ENCODE results near the gene OCSTAMP.

Gene OCSTAMP

GRCh38 chr20:46573234-46573633, 22.8 kb upstream of the OCSTAMP start:
- DNase-seq = no peak

GRCh38 chr20:46572790-46573189, 22.3 kb upstream of the OCSTAMP start:
- no peak for DNase-seq

GRCh38 chr20:46572153-46572552, 21.7 kb upstream of the OCSTAMP start:
- no peak for DNase-seq

- DNase-seq = no peak
These were observed 21.0 kb upstream of the OCSTAMP start for GRCh38 chr20:46571418-46571817.

- DNase-seq = no peak
These were observed 20.5 kb upstream of the OCSTAMP start for GRCh38 chr20:46570956-46571355.

GRCh38 chr20:46569961-46570360, 19.5 kb upstream of the OCSTAMP start:
- no peak for DNase-seq

- DNase-seq = peak; percentile 1
These were observed 18.2 kb upstream of the OCSTAMP start for GRCh38 chr20:46568570-46569129.

GRCh38 chr20:46566125-46566524, 15.7 kb upstream of the OCSTAMP start:
- no peak for DNase-seq

- no peak for DNase-seq
These were observed 13.9 kb upstream of the OCSTAMP start for GRCh38 chr20:46564241-46564957.

- no peak for DNase-seq
These were observed 13.4 kb upstream of the OCSTAMP start for GRCh38 chr20:46563860-46564221.

- DNase-seq = no peak
These were observed 12.9 kb upstream of the OCSTAMP start for GRCh38 chr20:46563170-46563859.

GRCh38 chr20:46562373-46563169, 12.1 kb upstream of the OCSTAMP start:
- DNase-seq = peak; percentile 51

- DNase-seq = no peak
These were observed 11.5 kb upstream of the OCSTAMP start for GRCh38 chr20:46562009-46562372.

- DNase-seq = no peak
These were observed 9.4 kb upstream of the OCSTAMP start for GRCh38 chr20:46559685-46560440.

- no peak for DNase-seq
These were observed 8.5 kb upstream of the OCSTAMP start for GRCh38 chr20:46559001-46559400.

GRCh38 chr20:46558511-46558959, 8.1 kb upstream of the OCSTAMP start:
- DNase-seq = no peak

GRCh38 chr20:46557231-46557956, 6.9 kb upstream of the OCSTAMP start:
- DNase-seq = no peak

- DNase-seq = no peak
These were observed 5.0 kb upstream of the OCSTAMP start for GRCh38 chr20:46555370-46555956.

GRCh38 chr20:46554828-46555227, 4.4 kb upstream of the OCSTAMP start:
- DNase-seq = no peak

- DNase-seq = no peak
These were observed 3.5 kb upstream of the OCSTAMP start for GRCh38 chr20:46553926-46554325.
